Measurements from ENCODE around the gene PLEKHG2. TPM values are rescaled to one million over a fixed set of nuclear protein-coding genes. Genes with fewer than 3 reads are reported as not detected.

Gene PLEKHG2
- total RNA-seq, 1 experiment from 2014 or later, result 11.7 TPM

DNA sequence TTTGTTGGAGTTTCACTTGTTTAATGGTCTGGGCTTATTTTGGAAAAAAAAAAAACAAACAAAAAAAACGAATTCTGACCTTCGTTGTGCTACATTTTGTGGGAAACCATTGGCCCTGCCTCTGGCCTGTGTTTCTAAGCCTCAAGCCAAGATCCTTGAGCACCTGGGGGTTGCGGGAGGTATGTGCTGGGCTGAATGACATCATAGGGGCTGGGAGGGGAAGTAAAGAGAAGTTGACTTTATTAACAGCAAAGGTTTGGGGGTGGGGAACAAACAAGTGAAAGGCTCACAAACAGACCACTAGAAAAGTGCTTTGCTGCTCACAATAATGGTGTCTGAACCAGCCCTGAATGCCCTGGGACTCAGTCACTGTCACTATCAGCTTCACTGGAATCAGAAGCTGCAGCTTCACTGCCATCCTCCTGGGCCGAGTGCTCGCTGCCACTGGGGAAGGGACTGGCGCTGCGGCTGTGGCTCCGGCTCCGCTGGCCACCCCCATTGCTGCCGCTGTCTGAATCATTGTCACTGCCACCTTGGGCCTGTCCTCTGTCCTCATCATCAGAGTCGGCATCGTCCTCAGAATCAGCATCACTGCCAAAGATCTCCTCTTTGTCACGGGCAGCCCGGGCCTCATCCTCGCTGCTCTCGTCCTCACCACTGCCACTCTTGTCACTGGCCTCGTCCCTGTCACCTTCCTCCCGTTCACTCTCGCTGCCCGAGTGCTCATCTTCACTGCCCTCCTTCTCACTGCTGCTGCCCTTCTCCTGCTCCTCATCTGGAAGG is 26.6 kb upstream of the PLEKHG2 start:
- no peak for DNase-seq (ENCODE audit: low read depth)

DNA sequence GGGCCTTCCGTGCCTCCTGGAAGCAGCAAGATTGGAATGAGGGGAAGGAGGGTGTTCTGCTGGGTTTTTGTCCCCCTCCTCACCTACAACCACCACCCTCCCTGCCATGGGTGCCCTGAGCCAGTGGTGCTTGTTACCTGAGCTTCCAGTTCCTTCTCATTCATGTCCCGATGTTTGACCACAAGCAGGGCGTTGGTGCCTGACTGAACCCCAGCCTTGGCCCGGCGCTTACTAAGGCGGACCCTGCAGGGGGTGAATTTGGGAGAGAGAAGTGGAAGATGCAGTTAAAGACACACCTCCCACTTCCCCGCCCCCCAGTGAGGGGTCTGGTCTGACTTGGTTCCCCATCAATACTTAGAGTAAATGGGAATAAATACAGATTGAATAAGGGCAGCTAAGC is 25.9 kb upstream of the PLEKHG2 start:
- DNase-seq (ENCODE audit: low read depth), result no peak

DNA sequence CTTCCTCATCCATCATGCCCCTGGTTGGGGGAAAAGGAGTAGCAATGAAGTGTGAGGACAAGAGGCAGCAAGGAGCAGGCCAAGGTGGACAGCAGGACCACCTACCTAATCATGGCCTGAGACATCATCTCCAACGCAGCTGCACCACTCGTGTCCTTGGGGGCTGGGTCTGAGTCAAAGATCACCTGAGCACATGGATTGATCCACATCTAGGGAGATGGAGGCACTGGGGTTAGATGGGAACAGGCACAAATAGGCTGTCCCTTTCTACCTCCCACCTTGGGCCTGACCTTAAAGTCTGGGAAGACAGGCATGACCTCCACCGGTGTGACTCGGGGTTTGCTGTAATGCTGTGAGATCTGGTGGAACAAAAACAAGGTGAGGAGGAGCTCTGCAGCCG is 23.8 kb upstream of the PLEKHG2 start:
- DNase-seq (ENCODE audit: low read depth), result no peak

DNA sequence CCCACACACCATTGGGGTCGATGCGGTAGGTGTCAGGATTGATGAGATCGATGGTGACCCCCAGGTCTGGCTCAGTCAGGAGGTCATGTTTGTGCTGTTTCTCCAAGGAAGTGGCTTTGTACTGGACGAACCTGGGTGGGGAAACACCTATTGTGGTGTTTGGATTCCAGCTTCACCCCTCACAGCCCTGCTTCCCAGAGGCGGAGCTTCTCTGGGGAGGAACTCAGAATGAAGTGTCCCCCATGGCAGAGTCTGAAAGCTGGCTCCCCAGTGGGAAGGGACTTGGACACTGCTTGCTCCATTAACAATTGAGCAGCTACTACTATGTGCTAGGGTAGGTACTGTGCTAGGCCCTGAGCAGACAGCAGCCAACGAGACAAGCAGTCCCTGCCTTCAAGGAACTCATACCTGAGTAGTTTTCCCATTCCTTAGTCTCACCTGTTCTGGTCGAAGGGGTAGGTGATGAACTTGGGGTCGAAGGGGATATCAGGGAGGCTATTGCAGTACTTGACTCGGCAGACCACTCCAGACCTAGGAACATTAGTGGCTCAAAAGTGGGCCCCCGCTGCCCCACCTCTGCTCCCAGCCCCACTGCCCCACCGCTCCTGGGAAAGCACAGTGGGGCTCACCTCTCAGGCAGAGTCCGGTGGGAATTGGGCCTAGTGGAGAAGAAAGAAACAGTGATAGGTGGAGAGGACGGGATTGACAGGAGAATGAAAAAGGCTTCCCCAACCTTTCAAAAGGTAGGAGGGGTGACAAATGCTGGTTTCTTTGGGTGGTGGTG is 22.6 kb upstream of the PLEKHG2 start:
- no peak for DNase-seq (ENCODE audit: low read depth)

DNA sequence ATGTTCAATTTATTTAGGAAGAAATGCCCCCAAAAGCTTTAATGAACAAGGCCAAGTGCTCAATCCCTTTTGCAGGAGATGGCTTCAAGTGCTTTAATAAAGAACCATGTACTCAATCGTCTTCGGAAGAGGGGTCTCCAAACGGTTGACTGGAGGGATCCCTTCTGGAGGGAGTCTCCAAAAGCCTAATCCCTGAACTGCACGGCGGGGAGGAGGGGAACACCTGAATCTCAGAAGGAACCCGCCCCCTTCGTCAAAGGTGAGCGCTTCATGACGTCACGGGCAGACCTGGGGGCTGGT is 22.1 kb upstream of the PLEKHG2 start:
- no peak for DNase-seq (ENCODE audit: low read depth)

DNA sequence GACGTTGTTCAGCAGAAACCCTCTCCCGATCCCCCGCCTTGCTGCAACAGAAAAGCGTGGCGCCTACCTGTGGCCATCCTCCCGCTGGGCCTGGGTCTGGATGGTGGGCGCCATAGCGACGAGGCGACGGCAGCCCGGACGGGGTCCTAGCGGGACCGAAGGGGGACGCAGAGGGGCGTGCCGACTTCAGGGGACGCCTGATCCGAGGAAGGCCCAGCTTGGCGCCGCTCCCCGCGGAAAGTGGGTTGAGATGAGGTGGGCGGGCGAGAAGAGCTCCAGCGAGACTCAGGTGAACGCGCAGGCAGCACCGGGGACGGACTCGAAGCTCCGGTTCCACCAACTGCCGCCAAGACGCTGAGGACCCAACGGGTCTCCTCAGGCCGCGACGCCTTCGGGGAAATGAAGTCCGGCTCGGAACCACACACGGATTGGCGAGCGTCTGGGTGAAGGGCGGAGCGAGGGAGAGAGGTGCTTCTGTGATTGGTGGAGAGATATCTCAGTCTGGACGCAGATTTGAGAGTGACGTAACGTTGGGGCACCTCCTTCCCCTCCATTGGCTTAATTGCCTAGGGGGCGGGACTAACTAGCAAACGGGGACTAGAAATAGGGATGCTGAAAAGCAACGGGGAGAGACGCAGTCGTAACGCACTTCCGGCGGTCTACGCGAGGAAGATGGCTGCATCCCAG is 21.6 kb upstream of the PLEKHG2 start, which contains the start of the genes MED29 and PAF1:
TSS of gene MED29 (plus strand) at position 628 of the 687 bp plus-strand sequence. CDS start at position 673, 45 bp downstream.
TSS of gene PAF1 (minus strand) at position 356 of the 687 bp plus-strand sequence. CDS start at position 114, 242 bp downstream.
- DNase-seq (ENCODE audit: low read depth), result peak; percentile 100

DNA sequence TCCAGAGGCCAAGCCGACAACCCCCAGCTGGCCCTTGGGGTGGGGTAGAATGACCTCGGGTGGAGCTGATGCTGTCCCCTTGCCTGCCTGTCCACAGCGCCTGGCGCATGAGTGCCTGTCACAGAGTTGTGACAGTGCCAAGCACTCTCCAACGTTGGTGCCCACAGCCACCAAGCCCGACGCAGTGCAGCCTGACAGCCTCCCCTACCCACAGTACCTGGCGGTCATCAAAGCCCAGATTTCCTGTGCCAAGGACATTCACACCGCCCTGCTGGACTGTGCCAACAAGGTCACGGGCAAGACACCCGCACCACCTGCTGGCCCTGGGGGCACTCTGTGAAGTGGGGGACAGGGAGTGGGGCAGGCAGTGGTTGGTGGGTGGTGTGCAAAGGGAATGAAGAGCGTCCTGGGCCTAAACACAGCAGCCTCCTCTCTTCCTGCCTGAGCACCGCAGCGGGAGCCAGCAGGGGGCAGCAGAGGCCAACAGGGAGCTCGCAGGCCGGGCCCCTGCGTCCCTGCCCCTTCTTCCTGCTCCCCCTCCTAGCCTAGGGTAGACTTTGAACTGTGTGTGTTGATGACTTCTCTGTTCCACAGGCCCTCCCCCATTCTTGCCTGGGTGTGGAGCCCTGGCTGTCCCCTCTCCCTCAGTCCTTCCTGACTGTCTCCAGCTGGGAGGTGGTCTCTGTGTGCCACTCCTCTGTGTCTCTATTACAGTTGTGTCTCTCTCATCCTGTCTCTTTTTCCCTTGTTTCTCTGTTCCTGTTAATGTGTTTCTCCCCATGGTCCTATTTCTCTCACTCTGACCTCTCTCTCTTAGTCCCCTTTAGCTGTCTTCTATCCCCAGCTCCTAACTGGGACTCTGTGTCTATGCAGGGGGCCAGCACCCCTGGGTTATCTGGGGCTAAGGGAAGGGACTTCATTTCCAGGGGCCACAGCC is 14.8 kb upstream of the PLEKHG2 start:
- DNase-seq (ENCODE audit: low read depth), result peak; percentile 80

DNA sequence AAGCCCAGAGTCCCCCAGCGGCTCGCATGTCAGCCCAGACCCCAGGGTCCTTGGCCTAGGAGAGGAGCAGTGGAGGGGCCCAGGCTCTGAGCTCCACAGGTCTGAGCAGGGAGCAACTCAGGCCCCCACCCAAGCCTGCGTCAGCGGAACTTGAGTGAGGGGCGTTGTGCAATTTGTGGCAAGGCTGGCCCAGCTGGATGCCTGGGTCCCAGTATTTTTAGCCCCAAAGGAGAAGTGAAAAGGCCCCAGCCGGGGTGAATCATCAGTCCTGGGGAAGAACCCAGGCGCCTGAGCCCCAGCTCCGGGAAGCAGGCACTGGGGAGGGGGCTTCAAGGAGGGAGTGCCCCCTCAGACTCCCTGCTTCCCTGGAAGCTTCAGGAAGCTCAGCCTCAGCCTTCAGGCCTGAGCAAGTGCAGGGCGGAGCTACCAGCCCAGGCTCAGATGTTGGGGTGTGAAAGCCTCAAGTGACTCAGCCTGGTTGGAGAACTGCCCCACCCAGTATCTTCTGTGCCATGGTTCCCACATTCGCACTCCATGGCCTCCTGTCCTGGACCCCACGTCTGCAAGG is 14.1 kb upstream of the PLEKHG2 start:
- peak; percentile 81 for DNase-seq (ENCODE audit: low read depth)

DNA sequence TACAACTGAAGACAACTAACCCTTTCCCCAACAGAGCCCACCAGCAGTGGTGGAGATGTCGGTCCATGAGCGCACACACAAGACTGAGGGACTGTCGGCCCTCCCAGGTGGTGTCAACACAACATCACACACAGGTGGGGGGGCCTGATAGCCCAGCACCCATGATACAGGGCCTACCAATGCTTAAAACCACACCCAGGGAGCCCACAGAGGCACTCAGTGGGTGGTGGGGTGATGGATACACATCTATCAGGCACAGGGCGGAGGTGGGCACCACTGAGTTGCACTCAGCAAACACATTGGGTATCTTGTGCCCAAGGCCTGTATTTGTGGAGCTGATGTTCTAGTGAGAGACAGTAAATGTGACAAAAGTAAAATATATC is 12.8 kb upstream of the PLEKHG2 start:
- no peak for DNase-seq (ENCODE audit: low read depth)

DNA sequence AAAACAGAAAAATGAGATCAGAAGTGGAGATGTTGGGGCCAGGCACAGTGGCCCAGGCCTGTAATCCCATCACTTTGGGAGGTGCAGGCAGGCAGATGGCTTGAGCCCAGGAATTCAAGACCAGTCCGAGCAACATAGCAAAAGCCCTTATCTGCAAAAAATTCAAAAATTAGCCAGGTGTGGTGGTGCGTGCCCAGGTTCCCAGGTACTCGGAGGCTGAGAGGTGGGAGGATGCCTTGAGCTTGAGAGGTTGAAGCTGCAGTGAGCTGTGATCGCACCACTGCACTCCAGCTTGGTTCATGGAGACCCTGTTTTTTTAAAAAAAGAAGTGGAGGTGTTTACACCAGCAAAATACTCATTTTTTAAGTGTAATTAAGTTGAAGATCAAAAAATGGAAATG is 12.4 kb upstream of the PLEKHG2 start:
- DNase-seq (ENCODE audit: low read depth), result no peak

DNA sequence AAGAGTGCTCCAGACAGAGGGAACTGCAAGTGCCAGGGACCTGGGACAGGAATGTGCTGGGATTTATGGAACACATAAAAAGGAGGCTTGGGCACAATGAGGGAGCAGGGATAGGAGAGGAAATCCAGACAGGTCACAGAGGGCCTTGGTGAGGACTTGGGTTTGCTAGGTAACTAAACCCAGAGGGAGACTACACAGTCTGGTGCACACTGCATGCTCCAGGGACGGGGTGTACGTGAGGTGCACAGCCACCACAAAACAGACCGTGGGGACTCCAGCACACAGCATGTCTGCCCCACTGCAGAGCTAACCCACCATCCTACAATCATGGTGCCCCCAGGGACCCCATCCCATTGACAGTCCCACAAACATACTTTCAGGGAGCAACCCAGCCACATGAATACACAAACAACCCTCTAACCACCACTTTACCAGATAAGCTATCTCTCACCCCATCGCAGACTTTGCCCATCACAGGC is 11.4 kb upstream of the PLEKHG2 start:
- no peak for DNase-seq (ENCODE audit: low read depth)

DNA sequence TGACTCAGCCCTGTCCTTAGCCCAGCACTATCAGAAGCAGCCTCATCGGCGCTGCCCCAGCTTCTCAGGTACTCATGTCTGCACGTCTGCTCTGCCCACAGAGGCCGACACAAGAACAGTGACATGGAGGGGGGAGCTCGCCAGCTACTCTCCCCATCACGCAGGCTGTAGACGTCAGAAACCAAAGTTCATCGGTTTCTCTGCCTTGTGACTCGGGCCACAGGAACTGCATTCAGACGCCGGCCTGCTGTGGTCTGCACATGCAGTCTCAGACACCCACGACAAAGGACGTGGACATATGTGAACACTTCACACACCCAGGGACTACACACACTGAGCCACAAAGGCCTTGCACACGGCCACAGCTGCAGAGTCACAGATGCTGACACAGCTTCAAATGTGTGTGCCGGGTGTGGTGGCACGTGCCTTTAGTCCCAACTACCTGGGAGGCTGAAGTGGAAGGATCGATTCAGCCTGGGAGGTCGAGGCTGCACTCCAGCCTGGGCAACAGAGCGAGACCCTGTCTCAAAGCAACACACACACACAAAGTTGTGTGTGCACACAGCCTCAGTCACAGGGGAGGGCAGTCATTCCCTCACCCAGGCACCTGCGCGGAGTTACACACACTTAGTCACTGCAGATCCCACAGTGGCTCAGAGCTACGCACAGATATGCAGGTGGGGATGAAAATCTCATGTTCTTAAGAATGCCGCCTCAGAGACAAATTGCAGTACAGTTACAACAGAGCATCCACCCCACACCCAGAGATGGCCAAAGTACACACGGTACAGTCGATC is 10.7 kb upstream of the PLEKHG2 start:
- DNase-seq (ENCODE audit: low read depth), result peak; percentile 90

DNA sequence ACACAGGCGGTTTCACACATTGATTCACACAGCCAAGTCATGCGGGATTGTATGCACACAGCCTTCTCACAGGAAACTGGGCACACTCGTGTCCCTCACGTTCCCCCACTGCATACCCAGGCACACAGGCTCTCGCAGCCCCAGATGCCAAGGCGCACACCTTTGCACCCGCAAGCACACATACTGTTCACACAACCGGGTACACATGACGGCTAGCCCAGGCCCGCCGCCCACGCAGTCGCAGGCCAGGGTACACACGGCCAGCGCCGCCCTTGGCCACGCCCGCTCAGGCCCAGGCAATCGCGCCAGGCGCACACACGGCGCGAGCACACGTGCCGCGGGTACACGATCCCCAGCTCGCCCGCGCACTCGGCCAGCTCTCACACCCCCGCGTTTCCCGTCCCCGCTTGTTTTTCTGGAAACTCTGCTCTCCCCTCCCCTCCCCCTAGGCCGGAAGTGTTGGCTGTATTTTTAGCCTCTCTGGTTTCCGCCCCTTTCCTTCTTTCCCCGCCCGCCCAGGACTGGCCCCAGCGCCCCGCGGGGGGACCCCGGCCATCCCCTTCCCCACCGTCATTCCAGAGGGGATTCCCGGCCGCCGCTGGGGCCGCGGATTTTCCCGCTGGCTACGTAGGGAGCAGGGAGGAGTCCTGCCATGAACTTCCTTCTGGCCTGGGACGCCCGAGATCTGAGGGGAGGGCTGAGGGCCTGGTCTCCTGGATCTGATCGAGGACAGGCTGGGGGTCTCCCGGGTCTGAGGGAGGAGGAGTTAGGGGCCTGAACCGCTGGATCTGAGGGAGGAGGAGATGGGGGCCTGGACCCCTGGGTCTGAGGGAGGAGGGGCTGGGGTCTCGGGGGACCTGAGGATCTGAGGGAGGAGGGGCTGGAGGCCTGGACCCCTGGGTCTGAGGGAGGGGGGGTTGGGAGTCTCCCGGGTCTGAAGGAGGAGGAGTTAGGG is 9.8 kb upstream of the PLEKHG2 start:
- peak; percentile 91 for DNase-seq (ENCODE audit: low read depth)

DNA sequence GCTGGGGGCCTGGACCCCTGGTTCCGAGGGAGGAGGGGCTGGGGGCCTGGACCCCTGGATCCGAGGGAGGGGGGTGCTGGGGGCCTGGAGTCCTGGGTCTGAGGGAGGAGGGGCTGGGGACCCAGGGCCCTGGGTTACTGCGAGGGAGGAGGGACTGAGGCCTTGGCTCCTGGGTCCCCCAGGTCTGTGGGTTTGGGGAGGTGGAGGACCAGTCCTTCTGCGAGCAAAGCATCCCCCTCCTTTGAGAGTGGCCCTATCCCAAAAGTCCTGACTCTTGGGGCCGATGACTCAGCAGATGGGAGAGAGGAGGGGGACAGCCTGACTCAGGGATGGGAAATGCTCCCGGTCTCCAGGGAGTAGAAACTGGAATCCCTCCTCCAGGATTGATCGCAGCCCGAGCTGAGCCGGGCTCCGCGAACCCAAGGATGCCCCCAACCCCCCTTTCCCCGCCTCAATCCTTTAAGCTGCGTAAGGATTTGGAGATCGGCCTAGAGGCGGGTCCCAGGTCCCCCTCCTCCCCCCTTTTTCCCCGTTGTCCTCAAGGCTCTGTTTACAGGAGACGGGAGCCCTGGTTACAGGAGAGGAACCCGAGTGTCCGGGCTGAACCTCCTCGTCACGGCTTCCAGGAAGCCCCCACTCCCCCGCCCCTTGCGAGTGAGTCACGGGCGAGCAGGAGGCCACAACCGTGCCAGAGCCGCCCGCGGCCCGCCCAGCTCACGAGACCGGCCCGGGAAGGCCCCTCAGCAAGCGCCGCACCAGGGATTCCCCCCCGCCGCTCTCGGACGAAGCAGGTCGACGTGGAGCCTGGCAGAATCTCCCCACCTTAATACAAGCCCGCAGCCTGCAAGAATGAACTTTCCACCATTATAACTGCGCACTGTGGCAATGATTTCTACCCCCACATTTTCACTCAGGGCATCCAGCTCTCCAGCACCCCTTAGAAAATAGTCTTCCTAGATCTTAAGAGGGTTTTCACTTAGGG is 8.8 kb upstream of the PLEKHG2 start:
- DNase-seq (ENCODE audit: low read depth), result peak; percentile 99

DNA sequence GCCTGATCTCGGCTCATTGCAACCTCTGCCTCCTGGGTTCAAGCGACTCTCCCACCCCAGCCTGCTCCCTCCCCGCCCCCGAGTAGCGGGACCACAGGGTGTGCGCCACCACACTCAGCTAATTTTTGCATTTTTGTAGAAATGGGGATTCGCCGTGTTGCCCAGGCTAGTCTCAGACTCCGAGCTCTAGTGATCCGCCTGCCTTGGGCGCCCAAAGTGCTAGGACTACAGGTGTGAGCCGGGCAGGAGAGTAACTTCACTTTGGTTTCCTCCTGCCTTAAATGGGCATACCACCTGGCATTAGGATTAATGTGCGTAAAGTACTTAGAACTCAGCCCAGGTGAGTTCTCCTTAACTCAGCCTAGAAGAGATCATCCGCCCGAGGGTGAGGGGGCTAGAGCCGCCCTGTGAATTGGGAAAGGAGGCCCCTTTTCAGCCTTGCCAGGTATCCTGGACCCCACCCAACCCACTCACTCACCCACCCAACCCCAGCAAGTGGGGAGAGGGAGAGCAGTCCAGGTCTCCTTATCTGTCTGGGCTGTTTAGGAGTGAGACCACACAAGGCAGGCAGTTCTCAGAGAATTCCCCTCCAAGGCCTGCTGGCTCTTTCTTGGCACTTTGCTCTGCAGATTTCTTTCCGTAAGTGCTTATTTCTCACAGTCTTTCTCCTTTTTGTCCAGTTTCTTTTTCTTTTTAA is 7.1 kb upstream of the PLEKHG2 start:
- no peak for DNase-seq (ENCODE audit: low read depth)

DNA sequence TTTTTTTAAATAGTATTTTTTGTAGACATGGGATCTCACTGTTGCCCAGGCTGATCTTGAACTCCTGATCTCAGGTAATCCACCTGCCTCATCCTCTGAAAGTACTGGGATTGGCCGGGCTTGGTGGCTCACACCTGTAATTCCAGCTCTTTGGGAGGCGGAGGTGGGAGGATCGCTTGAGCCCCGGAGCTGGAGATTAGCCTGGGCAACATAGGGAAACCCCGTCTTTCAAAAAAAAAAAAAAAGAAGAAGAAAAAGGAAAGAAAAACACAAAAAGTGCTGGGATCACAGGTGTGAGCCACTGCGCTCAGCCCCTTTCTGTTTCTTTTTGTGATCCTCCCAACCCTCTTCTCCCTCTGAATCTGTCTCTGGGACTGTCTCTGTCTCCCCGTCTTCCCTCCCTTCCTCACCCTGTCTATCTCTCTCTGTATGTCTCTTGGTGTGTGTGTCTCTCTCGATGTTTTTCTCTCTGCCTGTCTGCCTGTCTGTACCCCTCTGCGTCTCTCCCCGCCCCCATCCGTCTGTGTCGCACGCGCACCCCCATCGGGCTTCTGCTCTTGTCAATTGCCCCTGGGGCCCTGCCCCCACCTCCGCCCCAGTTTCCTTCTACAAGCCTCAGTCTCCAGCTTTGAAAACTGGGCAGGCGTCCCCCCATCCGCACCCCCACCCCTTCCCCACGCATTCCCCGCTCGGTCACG is 6.4 kb upstream of the PLEKHG2 start:
- no peak for DNase-seq (ENCODE audit: low read depth)
